ENCODE measurements around the gene RINT1.
A peak's percentile ranks its signal among the peaks of the same experiment; 100 is the strongest.
"Not testable (repeated sequence)": the region's sequence is repeated elsewhere in the genome, so short reads cannot be mapped to it uniquely, and the experiment has no call there.

Gene RINT1

DNA sequence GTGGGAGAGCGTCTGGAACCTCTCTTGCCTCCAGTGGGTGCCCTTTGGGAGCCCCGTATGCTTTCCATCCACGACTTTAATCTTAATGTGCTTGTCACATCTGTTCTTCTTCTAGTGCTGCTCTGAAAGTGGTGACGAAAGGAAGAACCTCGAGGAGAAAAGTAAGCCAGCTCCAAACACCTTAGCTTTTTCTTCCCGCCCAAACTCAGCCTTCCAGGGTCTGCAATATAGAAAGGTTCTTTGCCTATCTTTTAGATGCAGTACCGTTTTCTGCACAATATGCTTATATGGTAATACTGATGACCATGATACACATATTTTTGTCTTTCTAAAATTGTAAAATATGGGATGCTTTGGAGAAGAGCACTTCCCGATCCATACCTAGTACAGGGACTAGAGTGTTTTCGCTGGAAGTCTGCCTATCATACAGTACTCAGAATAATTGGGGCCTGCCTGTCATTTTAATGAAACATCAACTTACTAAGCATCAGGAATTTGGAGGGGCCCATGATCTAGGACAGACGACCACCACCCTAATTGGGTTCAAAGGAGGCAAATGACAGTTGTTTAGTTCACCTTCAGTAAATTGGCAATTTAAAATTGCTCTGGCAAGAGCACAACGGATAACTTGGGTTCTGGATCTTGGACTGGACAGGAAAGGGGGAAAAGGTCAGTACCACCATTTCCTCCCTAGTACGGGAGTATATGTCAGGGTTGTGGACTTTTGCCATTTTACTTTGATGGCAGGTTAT, 884 bp downstream of the RINT1 start:
- DNase-seq (ENCODE audit: low spot score) = no peak

DNA sequence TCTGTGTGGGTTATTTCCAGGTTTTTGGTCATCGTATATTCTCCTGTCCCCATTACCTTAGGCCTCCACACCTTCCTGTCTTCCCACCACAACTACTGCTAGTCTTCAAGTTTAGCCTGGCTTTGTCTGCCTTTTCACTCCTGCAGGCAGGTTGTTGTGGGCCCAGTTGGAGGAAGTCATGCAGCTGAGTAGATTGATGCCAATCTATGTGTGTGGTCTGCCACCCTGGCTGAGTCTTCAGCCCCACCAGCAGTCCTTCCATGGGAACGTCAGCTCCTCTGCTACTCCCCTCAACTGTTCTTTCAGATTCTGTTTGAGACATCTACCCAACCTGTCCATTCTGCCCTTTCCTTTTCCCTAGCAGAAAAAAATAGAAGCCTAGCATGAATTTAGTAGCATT, 6.3 kb downstream of the RINT1 start:
- DNase-seq (ENCODE audit: low spot score) = no peak

DNA sequence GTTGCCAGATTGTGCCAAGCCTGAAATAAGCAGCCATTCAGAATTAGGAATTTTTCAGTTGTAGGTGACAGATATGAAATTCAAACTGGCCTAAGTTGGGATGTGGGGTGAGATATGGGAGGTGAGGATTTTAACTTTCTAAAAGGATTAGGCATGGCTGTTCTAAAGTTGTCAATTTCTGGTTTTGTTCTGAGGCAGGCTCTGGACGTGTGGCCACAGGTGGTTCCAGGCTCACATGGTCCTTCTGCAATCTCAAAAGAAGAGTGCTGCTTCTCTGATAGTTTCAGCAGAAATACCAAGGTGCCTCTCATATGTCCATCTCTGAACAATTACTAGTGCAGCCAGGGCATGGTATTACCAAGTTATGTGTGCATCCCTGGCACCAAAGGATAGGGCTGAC, 27.9 kb downstream of the RINT1 start:
- DNase-seq (ENCODE audit: low spot score) = no peak

DNA sequence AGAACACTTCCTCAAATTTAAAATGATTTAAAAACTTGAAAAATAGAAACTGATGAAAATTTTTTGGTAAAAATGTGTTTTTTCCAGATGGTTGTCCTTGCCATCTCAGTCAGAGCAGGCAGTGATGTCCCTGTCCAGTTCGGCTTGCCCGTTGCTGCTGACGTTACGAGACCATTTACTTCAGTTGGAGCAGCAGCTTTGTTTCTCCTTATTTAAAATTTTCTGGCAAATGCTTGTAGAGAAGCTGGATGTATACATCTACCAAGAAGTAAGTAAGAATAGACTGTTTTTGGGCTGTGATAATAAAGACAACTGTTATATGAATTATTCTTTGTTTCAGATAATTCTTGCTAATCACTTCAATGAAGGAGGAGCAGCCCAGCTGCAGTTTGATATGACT, 33.2 kb downstream of the RINT1 start:
- no peak for DNase-seq (ENCODE audit: low spot score)

DNA sequence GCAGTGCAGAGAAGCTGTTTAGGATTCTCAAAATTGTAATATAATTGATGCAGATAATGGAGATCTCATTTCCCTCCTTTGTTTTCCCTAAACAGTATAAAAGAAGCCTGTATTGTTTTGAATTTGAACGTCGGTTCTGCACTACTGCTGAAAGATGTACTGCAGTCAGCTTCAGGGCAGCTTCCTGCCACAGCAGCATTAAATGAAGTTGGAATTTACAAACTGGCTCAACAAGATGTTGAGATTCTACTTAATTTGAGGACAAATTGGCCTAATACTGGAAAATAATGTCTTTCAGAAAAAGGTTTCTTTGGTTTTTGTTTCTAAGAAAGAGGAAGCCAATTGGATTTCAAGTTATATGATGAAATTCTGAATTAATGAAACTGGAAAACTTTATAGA, 35.0 kb downstream of the RINT1 start:
- DNase-seq (ENCODE audit: low spot score) = no peak

DNA sequence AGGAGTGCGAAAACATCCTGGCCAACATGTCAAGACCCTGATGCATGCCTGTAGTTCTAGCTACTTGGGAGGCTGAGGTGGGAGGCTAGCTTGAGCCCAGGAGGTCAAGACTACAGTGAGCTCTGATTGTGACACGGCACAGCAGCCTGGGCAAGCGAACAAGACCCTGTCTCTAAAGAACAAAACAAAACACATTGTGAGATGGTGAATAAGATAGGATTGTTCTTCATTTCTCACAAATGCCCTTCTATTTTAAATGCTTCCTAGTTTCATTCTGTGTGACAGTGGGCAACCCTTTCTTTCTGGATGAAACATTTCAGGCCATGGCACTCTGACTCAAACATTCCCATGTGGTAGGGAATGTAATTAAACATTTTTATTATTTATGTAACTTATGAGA, 35.8 kb downstream of the RINT1 start:
- no peak for DNase-seq (ENCODE audit: low spot score)

DNA sequence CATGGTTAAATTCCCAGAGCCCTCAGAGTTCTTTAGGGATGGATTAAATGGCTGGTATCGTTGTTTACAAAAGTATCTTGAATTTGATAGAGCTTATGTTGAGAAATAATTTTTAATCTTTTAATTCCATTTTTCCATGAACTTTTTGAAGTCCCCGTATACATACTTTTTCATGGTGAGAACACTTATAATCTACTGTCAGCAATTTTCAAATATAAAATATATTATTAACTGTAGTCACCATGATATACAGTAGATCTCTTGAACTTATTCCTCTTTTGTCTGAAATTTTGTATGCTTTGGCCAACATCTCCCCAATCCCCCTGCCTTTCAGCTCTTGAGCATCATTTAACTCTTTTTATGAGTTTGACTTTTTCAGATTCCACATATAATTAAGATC, 39.9 kb downstream of the RINT1 start:
- no peak for DNase-seq (ENCODE audit: low spot score)

DNA sequence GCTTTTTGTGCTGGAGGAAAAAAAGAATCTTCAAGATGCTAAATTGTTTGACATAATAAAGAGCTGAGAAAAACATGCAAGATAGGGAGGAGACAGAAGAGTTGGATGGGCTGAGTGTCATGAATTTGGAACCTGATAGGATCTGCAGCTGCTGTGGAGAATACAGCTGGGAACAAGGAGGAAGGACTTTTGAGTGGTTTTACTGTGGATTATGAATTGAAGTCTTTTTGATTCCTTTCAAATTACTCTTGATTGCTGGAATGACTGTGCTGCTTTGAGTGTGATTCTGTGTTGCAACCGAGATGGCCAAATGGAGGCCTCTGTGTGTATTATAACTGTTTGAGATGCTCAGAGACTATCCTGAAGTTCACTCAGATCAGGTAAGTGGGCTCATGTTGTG, 45.2 kb downstream of the RINT1 start:
- no peak for DNase-seq (ENCODE audit: low spot score)

DNA sequence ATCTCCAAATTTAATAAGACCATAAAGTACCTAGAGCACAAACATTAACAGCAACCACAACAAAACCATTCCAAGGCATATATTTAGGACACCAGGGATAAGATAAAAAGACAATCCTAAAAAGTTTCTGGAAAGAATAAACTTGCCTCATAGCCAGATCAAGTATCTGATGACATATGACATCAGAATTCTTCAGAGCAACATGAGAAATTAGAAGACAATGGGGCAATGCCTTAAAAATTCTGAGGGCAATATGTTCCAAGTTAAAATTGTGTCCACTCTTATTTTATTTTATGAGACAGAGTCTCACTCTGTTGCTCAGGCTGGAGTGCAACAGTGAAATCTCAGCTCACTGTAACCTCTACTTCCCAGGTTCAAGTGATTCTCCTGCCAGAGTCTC, 46.5 kb downstream of the RINT1 start:
- no peak for DNase-seq (ENCODE audit: low spot score)

DNA sequence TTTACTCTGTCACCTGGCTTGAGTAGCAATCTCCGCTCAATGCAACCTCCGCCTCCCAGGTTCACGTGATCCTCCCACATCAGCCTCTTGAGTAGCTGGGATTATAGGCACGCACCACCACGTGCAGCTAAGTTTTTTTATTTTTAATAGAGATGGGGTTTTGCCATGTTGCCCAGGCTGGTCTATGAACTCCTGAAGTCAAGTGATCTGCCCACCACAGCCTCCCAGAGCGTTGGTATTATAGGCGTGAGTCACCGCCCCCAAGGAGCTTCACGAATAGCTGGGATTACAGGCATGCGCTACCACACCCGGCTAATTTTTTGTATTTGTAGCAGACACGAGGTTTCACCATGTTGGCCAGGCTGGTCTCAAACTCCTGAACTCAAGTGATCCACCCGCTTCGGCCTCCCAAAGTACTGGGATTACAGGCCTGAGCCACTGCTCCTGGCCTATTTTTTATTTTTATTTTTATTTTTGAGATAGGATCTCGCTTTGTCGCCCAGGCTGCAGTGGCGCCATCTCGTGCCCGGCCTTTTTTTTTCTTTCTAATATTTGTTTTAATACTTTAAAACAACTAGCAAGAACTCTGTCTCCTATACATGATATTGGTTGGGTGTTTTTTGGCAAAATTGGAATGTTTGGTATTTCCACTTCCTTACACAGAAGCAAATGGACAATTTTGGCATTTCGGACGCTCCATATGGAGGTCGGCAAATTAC, 48.2 kb downstream of the RINT1 start:
- no peak for DNase-seq (ENCODE audit: low spot score)

DNA sequence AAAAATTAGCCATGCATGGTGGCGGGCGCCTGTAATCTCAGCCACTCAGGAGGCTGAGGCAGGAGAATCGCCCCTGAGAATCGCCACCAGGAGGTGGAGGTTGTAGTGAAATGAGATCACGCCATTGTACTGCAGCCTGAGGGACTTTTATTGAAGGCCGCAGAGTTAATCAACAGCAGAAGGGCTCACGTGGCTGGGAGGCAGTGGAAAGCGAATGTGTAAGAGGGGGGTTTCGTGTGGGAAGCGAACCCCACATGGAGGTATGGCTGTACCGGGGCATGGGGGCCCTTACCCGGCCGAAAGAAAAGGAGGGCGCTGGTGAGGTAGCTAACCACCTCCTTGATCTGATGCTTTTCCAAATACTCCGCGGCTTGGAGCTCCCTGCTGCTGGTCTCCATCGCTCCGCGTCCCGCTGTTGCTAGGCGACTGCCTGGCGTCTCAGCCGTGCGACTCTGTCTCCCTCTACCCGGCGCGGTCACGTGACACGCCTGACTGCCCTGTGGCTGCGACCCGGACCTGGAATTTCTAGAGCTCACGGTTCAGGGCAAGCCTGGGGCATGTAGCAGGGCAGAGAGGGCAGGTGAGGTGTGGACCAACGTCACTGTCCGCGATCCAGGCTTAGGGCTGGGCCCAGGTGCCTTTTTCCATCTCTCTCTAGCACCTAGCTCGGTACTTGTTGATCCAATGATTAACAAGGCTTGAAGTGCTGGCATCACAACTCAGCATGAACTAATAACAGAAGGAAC, 49.2 kb downstream of the RINT1 start, which contains the start of gene EFCAB10:
TSS of gene EFCAB10 (minus strand) at position 428 of the 746 bp plus-strand sequence. CDS start at position 398, 30 bp downstream.
- DNase-seq (ENCODE audit: low spot score) = peak; percentile 79

DNA sequence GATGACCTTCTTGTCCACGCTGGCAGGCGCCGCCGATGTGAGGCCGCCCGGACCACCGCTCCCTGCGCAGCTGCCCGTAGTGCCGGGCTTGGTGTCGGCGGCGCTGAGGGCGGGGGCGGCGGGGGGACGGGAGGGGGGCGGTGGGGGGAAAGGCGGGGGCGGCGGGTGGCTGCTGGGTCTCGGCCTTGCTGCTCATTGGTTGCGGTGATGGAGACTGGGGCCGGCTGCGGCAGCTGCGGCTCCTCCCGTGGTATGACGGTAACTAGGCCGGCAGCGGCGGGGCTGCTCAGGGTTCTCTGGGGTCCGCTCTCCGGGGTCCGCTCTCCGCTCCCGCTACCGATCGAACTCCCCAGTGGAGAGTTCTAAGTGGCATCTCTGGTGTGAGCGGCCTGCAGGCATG, 51.1 kb downstream of the RINT1 start:
- DNase-seq (ENCODE audit: low spot score) = no peak

DNA sequence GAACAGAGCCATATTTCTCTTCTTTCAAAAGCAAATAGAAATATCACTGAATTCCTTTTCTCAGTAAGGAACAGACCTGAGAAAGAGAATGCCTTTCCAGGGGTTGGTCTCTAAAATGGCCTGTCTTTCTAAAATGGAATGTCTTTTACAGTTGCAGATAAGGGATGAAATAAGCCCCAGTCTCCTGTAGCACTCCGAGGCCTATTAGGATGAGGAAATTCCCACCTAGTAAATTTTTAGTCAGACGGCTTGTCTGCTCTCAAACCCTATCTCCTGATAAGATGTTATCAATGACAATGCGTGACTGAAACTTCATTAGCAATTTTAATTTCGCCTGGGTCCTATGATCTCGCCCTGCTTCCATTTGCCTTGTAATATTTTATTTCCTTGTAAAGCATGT, 52.2 kb downstream of the RINT1 start:
- no peak for DNase-seq (ENCODE audit: low spot score)

DNA sequence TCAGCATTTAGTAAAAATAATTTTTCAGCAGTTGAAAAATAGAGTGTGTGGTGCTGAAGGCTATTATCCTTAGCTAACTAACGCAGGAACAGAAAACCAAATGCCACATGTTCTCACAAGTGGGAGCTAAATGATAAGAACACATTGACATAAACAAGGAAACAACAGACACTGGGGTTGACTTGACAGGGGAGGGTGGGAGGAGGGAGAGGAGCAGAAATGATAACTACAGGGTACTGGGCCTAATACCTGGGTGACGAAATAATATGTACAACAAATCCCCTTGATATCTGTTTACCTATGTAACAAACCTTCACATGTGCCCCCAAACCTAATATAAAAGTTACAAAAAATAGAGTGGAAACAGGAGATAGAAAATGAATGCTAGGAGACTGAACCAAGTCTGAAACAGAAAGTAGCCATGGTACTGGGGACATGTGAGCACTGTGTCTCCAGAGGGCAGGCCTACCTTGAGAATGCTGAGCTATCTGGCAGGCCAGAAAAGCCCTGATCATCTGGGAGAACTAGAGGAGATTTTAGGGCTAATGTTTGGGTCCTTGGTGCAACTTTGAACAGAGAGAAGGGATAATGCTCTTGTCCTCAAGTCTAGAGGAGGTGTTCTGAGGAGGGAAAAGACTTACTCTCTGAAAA, 54.0 kb downstream of the RINT1 start:
- no peak for DNase-seq (ENCODE audit: low spot score)

DNA sequence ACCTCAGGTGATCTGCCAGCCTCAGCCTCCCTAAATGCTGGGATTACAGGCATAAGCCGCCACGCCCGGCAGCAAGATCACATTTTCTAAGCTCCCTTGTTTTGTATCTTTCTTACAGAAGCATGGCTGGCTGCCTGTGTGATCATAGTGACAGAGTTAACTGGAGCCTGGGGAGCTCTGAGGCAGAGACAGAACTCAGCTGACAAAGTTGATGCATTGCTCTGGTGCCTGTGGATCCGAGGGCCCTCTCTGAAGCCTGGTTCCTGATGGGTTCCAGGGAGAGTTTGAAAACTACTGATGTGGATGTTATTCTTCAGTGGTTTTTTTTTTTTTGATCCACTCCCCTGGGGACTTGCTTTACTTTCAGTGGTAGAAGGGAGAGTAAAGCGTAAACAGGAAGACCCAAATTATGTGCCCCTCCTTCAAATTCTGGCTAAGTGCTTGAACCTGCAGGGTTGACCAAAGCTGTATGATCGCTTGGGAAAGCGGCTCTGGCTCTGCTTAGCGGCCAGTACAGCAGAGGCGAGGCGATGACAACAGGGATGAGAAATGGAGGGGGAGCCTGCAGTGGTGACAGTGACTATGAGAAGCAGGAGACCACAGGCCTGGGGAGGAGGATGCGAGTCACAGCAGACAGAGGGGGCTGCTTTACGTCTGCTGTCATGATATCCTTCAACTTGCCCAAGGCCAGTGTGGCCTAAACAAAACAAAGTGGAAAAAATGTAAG, 56.1 kb downstream of the RINT1 start:
- no peak for DNase-seq (ENCODE audit: low spot score)

DNA sequence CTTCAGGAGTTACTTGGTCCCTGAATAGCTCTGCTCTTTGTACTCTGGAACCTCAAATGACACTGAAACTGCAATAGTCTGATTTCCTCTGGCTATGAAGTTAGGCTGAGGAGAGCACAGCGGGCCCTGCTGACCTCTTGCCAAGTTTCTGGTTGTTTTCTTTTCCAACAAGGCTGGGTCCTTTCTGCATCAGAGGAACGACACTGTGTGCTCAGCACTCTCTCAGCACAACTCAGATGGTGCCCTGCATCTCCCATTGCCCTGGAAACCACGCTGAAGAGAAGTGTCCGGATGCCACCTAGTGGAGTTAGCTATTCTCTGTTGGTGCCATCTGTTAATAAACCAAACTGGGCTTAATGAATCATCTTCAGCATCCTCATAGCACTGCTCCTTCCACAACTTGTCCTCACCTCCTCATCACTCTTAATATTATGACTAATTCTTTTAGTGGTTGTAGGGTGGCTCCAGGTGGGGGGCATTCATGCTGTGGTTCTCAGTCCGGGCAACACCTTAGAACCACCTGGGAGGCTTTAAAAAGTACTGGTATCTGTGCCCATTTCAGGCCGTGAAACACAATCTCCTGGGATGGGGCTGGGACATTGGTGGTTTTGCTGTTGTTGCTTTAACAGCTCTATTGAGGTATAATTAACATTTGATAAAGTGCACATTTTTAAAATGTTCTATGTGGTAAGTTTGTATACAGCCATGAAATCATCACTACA, 57.5 kb downstream of the RINT1 start:
- peak; percentile 87 for DNase-seq (ENCODE audit: low spot score)

DNA sequence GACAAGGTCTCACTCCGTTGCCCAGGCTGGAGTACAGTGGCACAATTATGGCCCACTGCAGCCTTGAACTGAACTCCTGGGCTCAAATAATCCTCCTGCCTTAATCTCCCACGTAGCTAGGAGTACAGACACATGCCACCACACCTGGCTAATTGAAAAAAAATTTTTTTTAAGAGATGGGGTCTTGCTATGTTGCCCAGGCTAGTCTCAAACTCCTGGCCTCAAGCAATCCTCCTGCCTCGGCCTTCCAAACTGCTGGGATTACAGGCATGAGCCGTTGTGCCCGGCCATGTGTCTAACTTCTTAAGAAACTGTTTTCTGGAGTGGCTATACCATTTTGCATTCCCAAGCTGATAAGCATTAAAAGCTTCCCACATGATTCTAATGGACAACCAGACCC, 58.8 kb downstream of the RINT1 start:
- no peak for DNase-seq (ENCODE audit: low spot score)

DNA sequence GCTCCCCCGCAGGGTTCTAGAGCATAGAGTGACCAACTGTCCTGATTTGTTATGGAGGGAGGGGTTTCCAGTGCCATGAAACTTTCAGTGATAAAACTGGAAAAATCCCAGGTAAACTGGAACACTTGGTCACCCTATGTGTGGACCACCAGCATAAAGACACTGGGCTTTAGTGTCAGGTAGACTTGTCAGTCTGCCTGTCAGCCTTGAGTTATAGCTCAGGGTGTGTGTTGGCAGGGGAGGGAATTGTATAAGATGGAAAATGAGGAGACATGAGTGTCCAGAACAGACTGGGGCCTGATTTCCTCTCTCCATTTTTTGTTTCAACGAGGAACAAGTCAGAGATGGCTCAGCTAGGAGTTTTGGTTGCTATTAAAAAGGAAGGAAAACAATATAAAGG, 59.5 kb downstream of the RINT1 start:
- no peak for DNase-seq (ENCODE audit: low spot score)

DNA sequence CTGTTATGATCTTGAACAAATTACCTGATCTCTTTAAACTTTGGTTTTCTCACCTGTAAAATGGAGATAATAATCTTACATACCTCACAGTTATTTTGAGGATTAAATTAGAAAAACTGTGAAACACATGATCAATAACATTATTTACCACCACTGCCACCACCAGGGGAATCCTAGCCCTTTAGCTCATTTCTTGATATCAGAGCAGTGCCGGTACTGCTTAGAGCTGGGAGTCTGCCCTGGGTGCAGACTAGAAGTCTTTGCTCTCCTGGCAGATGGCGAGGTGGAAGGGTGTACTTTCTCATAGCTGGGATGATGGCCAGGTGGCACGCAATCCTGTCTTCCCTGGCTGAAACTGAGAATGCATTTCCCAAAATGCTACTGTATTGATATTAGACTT, 62.0 kb downstream of the RINT1 start:
- DNase-seq (ENCODE audit: low spot score) = no peak

DNA sequence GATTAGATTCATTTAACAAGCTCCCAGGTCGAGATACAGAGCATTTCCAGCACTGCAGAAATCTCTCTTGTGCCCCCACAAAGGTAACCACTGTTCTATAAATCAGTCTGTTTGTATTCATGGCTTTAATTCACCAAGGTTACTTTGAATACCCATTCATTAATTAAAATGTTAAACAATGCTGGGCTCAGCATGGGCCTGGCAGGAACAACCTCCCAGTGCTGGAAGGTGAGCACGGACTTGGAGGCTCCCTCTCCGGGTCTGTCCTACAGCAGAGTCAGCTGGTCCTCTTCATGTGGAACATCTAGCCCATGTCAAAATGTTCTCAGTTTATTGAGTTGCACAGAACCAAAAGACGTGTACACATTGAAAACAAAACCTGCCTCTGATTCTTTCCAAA, 64.9 kb downstream of the RINT1 start:
- no peak for DNase-seq (ENCODE audit: low spot score)

DNA sequence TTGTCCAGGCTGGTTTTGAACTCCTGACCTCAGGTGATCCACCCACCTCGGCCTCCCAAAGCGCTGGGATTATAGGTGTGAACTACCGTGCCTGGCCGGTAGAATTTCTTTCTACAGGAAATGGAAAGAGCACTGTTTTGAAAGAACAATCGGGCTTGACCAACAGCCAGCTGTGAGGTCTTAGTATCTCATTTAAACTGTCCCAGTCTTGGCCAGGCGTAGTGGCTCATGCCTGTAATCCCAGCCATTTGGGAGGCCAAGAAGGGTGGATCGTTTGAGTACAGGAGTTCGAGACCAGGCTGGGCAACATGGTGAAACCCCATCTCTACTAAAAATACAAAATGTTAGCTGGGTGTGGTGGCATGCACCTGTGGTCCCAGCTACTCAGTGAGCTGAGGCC, 67.1 kb downstream of the RINT1 start:
- not testable (repeated sequence) for DNase-seq (ENCODE audit: low spot score)

Measured in GM03348 (cell line).